ENCODE data around the gene TSPAN14.
"Not testable (repeated sequence)": the region's sequence is repeated elsewhere in the genome, so short reads cannot be mapped to it uniquely, and the experiment has no call there.

TSPAN14 gene

GRCh38 chr10:80529604-80530003, 75.5 kb downstream of the TSPAN14 start:
- in situ Hi-C loops (cut with HindIII; ENCODE audit: low pct_ligation_motif_present, low pct_unique_long_range_greater_than_20kb, low sequenced_read_pairs), result no loop called here
- DNase-seq, result no peak

GRCh38 chr10:80530251-80530650, 76.1 kb downstream of the TSPAN14 start:
- in situ Hi-C loops (cut with HindIII; ENCODE audit: low pct_ligation_motif_present, low pct_unique_long_range_greater_than_20kb, low sequenced_read_pairs), result no loop called here
- peak; percentile 52 for DNase-seq

- in situ Hi-C loops (cut with HindIII; ENCODE audit: low pct_ligation_motif_present, low pct_unique_long_range_greater_than_20kb, low sequenced_read_pairs), result no loop called here
- no peak for DNase-seq
Observed at GRCh38 chr10:80530816-80531215, 76.7 kb downstream of the TSPAN14 start.

- no peak for DNase-seq
- in situ Hi-C loops (cut with HindIII; ENCODE audit: low pct_ligation_motif_present, low pct_unique_long_range_greater_than_20kb, low sequenced_read_pairs), result no loop called here
Observed at GRCh38 chr10:80532571-80532970, 78.5 kb downstream of the TSPAN14 start.

- in situ Hi-C loops (cut with HindIII; ENCODE audit: low pct_ligation_motif_present, low pct_unique_long_range_greater_than_20kb, low sequenced_read_pairs), result not testable (repeated sequence)
Observed at GRCh38 chr10:80534059-80534458, 79.9 kb downstream of the TSPAN14 start.

GRCh38 chr10:80534646-80535045, 80.5 kb downstream of the TSPAN14 start:
- in situ Hi-C loops (cut with HindIII; ENCODE audit: low pct_ligation_motif_present, low pct_unique_long_range_greater_than_20kb, low sequenced_read_pairs); DNase-seq: not testable (repeated sequence)

More at GRCh38 chr10:80534059-80534458, 79.9 kb downstream of the TSPAN14 start:
- not testable (repeated sequence) for DNase-seq

GRCh38 chr10:80535671-80536360, 81.7 kb downstream of the TSPAN14 start:
- in situ Hi-C loops (cut with HindIII; ENCODE audit: low pct_ligation_motif_present, low pct_unique_long_range_greater_than_20kb, low sequenced_read_pairs), result no loop called here
- no peak for DNase-seq

- no peak for DNase-seq
- in situ Hi-C loops (cut with HindIII; ENCODE audit: low pct_ligation_motif_present, low pct_unique_long_range_greater_than_20kb, low sequenced_read_pairs), result no loop called here
Observed at GRCh38 chr10:80536361-80536835, 82.3 kb downstream of the TSPAN14 start.

GRCh38 chr10:80537086-80537735, 83.1 kb downstream of the TSPAN14 start:
- in situ Hi-C loops (cut with HindIII; ENCODE audit: low pct_ligation_motif_present, low pct_unique_long_range_greater_than_20kb, low sequenced_read_pairs), result no loop called here
- DNase-seq, result no peak

GRCh38 chr10:80537736-80538480, 83.8 kb downstream of the TSPAN14 start, which contains the start of gene SH2D4B:
Gene SH2D4B, plus strand, starts transcription at chr10:80537902. Its CDS starts 430 bp downstream, at chr10:80538332.
- no peak for DNase-seq
- in situ Hi-C loops (cut with HindIII; ENCODE audit: low pct_ligation_motif_present, low pct_unique_long_range_greater_than_20kb, low sequenced_read_pairs), result no loop called here

GRCh38 chr10:80538481-80539185, 84.5 kb downstream of the TSPAN14 start:
- no peak for DNase-seq
- in situ Hi-C loops (cut with HindIII; ENCODE audit: low pct_ligation_motif_present, low pct_unique_long_range_greater_than_20kb, low sequenced_read_pairs), result no loop called here

GRCh38 chr10:80539421-80540031, 85.4 kb downstream of the TSPAN14 start:
- in situ Hi-C loops (cut with HindIII; ENCODE audit: low pct_ligation_motif_present, low pct_unique_long_range_greater_than_20kb, low sequenced_read_pairs), result no loop called here
- no peak for DNase-seq

- in situ Hi-C loops (cut with HindIII; ENCODE audit: low pct_ligation_motif_present, low pct_unique_long_range_greater_than_20kb, low sequenced_read_pairs), result no loop called here
- DNase-seq, result no peak
Observed at GRCh38 chr10:80540136-80540535, 86.0 kb downstream of the TSPAN14 start.

GRCh38 chr10:80540618-80540980, 86.5 kb downstream of the TSPAN14 start:
- no peak for DNase-seq
- in situ Hi-C loops (cut with HindIII; ENCODE audit: low pct_ligation_motif_present, low pct_unique_long_range_greater_than_20kb, low sequenced_read_pairs), result no loop called here

GRCh38 chr10:80540981-80541750, 87.1 kb downstream of the TSPAN14 start:
- in situ Hi-C loops (cut with HindIII; ENCODE audit: low pct_ligation_motif_present, low pct_unique_long_range_greater_than_20kb, low sequenced_read_pairs), result no loop called here
- DNase-seq, result no peak

GRCh38 chr10:80542053-80542452, 87.9 kb downstream of the TSPAN14 start:
- DNase-seq, result peak; percentile 9

GRCh38 chr10:80542652-80543318, 88.7 kb downstream of the TSPAN14 start:
- in situ Hi-C loops (cut with HindIII; ENCODE audit: low pct_ligation_motif_present, low pct_unique_long_range_greater_than_20kb, low sequenced_read_pairs), result no loop called here
- no peak for DNase-seq

More at GRCh38 chr10:80542053-80542452, 87.9 kb downstream of the TSPAN14 start:
- in situ Hi-C loops (cut with HindIII; ENCODE audit: low pct_ligation_motif_present, low pct_unique_long_range_greater_than_20kb, low sequenced_read_pairs), result no loop called here

Data from ACHN (cell line).